Effector memory CD8-positive, alpha-beta T cell (primary cell): ENCODE results near the gene MYBPH.

ENCODE experiments used
- ATAC-seq: fragments of 150-1000 bp; cut with Tn5 transposase; replicated peaks from 2 replicates; pipeline ENCODE4 v1.10.0; 2021; ENCODE audit warnings: mild to moderate bottlenecking, moderate library complexity
- DNase-seq, 3 experiments: peaks; one replicate each; pipeline ENCODE4 v3.0.0; 2021
- H3K27ac Mint-ChIP-seq, 2 donors: one replicate each; pipeline ENCODE4 v1.8.0; 2022; ENCODE audit warnings: mild to moderate bottlenecking in 2 of 2, mixed read lengths in 2 of 2, moderate library complexity in 2 of 2
- H3K27me3 Mint-ChIP-seq, 2 donors: one replicate each; pipeline ENCODE4 v1.8.0; 2022; ENCODE audit warnings: mixed read lengths in 2 of 2
- H3K36me3 Mint-ChIP-seq: one replicate; pipeline ENCODE4 v1.8.0; 2022; ENCODE audit warnings: mild to moderate bottlenecking, moderate library complexity, mixed read lengths; ENCODE audit not compliant: insufficient read depth
- H3K4me1 Mint-ChIP-seq, 2 donors: one replicate each; pipeline ENCODE4 v1.8.0; 2022; ENCODE audit warnings: low read depth in 2 of 2, mixed read lengths in 2 of 2
- H3K4me3 Mint-ChIP-seq, 2 donors: one replicate each; pipeline ENCODE4 v1.8.0; 2022; ENCODE audit warnings: mild to moderate bottlenecking in 2 of 2, mixed read lengths in 2 of 2, moderate library complexity in 2 of 2
- H3K9me3 Mint-ChIP-seq, 2 donors: one replicate each; pipeline ENCODE4 v1.8.0; 2022; ENCODE audit warnings: mixed read lengths in 2 of 2

Gene MYBPH

DNA sequence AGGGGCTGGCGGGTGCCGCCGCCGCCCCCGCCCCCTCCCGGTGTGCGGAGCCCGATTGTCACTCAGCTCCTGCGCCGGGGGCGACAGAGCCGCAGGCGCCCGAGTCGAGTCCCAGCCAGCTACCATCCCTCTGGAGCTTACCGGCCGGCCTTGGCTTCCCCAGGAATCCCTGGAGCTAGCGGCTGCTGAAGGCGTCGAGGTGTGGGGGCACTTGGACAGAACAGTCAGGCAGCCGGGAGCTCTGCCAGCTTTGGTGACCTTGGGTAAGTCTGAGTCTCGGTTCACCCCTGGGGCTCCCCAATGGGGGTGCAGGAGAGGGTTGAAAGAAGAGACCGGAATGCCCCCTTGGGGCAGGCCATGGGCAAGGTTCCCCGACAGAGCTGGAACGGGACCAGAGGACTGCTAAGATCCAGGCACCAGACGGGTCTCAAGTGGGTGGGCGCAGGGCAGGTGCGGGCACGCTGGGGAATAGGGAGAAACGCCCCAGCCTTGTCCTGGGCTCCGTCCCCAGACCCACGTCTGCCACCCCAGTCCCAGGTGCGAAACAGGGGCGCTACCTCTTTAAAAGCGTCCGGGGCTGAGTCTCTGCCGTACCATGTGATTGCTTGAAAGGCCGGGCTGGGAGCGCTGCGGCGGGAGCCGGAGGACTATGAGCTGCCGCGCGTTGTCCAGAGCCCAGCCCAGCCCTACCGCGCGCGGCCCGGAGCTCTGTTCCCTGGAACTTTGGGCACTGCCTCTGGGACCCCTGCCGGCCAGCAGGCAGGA, 47.8 kb downstream of the MYBPH start, which contains the start of gene ADORA1:
Gene ADORA1 (plus strand): TSS at position 61 of the 765 bp plus-strand sequence. CDS start 1,116 bp downstream, outside the sequence.
- Mint-ChIP-seq H3K27ac (no peak within 1 kb of the TSS), H3K27me3 (peaks cover 75 to 90% of the 10 kb centered on the region in 2 donors), H3K9me3 (no peaks in the 10 kb centered on the region), H3K4me1 (peaks cover 6 to 11% of the 10 kb centered on the region in 2 donors), H3K36me3 (no peaks in the 10 kb centered on the region), H3K4me3 (peak within 1 kb of the TSS in 1 of 2 donors; percentile 41)
- ATAC-seq (no peak), DNase-seq (no peak)

DNA sequence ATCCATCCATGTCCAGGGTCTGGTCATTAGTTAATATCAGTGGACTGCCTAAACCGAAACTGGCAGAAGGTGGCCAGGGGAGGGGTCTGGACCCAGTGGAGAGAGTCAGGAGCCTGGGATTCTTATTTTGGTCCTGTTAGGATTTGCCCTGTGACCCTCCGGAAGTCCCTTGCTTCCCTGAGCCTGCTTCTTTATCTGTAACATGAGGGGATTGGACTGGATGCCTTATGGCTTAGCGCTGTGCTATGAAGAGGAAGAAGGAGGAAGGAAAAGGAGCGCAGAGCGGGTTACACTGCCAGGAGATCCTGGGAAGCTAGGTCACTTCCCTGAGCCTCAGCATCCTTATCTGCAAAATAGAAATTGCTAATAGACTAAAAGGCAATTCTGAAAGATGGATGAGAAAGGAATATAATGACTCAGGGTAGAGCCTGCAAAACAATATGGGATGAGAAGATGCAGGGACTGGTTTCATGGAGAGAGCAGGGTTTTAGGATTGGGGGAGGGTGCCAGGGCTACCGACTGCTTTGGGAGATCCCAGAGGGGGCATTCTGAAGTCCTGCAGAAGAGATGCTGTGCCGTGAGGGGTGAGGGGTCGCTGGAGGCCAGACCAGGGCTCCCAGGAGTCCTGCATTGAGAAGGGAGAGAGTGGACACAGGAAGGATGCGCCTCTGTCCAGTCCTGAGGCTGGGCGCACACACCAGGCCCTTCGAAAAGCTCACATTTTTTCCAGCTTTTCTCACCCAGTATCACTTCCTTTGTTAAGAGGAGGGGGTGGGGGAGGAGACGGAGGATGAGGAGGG, 48.6 kb downstream of the MYBPH start:
- H3K27ac Mint-ChIP-seq = no peak overlapping the region
- H3K27me3 Mint-ChIP-seq = peaks cover 75 to 92% of the 10 kb centered on the region in 2 donors
- H3K9me3 Mint-ChIP-seq = no peaks in the 10 kb centered on the region
- no peak for DNase-seq
- no peak overlapping the region for H3K4me3 Mint-ChIP-seq
- H3K36me3 Mint-ChIP-seq = no peaks in the 10 kb centered on the region
- ATAC-seq = no peak
- H3K4me1 Mint-ChIP-seq = peaks cover 6 to 11% of the 10 kb centered on the region in 2 donors

DNA sequence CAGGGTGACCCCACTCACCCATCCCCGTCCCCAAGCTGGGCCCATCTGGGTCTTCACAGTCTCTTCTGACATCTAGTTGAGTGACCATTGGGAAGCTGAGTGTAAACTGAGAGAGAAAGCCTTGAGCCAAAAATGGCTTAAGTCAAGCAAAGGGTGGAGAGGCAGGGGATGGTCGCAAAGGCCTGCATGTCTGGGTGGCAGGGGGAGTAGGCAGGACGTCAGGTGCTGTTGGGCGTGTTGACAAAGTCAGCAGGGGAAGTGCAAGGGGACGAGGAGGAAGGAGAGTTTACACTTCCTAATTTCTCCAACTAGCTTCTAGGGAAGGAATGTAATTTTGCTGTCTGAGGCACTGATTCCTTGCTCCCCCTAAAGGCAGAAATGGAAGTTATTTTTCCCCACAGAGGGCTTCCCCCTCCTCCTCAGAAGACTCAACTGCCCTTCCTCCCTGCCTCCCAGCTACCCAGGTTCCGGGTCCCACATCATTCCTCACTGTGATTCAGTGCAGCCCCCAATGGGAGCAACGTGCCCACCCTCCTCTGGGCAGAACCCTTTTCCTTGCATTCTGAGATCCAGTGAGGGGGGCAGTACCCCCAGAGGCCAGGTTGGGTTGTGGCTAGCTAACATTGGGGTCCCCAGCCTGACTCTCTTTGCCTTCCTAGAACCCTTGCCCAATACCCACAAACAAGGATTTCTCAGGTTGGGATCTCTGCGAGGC, 49.3 kb downstream of the MYBPH start:
- Mint-ChIP-seq H3K36me3 (no peaks in the 10 kb centered on the region), H3K4me3 (no peak overlapping the region), H3K9me3 (no peaks in the 10 kb centered on the region), H3K27ac (no peak overlapping the region), H3K4me1 (peaks cover 6 to 15% of the 10 kb centered on the region in 2 donors), H3K27me3 (peaks cover 77 to 92% of the 10 kb centered on the region in 2 donors)
- ATAC-seq = no peak
- DNase-seq = no peak

DNA sequence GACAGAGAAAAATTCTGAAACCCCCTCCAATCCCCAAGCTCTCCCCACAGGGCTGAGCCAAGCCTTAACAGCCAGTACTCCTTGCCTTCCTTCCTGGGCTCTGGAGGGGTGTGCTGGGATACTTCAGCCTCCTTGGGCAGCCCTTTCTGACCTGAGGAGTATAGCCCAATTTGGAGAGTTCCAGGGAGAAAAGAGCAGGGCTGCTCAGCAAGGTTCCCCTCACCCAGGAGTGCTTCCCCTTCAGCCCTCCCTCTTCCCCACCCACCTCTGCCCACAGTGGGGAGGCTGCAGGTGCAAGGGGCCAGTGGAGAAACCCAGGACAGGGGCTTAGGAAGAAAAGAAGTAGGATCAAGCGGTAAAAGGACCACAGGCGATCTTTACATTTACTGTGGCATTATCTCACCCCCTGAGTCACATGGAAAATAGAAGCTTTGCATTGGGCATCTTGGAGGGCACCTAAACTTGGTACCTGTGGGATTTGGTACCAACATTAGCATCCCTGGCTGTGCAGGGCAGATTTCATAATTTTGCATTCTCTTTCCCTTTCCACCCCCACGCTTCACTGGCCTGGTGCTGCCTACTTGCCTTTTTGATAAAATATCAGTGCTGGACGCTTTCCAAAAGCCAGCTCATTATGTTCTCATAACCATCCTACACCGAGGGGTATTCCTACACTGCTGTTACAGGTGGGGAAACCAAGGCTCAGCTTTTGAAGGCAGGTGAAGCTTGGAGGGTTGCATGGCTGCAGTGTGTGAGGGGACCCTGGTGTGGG, 50.9 kb downstream of the MYBPH start:
- Mint-ChIP-seq H3K4me1 (peaks cover 6 to 15% of the 10 kb centered on the region in 2 donors), H3K4me3 (no peak overlapping the region), H3K27me3 (peaks cover 78 to 96% of the 10 kb centered on the region in 2 donors), H3K27ac (no peak overlapping the region), H3K9me3 (no peaks in the 10 kb centered on the region), H3K36me3 (no peaks in the 10 kb centered on the region)
- DNase-seq (no peak), ATAC-seq (no peak)

- DNase-seq (no peak), ATAC-seq (no peak)
- H3K27ac Mint-ChIP-seq = no peak overlapping the region
- peaks cover 6 to 14% of the 10 kb centered on the region in 2 donors for H3K4me1 Mint-ChIP-seq
- H3K36me3 Mint-ChIP-seq = no peaks in the 10 kb centered on the region
- no peak overlapping the region for H3K4me3 Mint-ChIP-seq
- H3K27me3 Mint-ChIP-seq = peaks cover 71 to 96% of the 10 kb centered on the region in 2 donors
- H3K9me3 Mint-ChIP-seq = no peaks in the 10 kb centered on the region
Measured at GRCh38 chr1:203124011-203124410, 51.6 kb downstream of the MYBPH start.

DNA sequence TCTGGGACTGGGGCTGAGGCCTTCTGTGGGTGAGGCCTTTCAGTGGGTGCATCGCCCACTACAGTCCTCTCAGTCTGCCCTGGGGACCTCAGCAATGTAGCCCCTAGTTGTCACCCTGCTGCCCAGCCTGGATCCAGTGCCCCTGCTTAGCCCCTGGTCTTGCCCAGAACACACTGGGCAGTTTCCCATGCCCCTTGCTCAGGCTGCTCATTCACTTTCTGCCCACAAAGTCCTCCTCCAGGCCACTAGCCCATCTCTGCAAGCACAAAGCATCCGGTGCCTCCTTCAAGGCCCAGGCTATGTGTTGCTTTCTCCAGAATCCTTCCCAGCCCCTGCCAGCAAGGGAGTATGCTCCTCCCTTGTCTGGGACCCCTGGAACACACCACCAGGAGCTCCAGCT, 53.5 kb downstream of the MYBPH start:
- no peak overlapping the region for H3K4me3 Mint-ChIP-seq
- DNase-seq = no peak
- H3K27me3 Mint-ChIP-seq = peaks cover 66 to 96% of the 10 kb centered on the region in 2 donors
- H3K27ac Mint-ChIP-seq = no peak overlapping the region
- no peak for ATAC-seq
- no peaks in the 10 kb centered on the region for H3K9me3 Mint-ChIP-seq
- peaks cover 5 to 8% of the 10 kb centered on the region in 2 donors for H3K4me1 Mint-ChIP-seq
- no peaks in the 10 kb centered on the region for H3K36me3 Mint-ChIP-seq

GRCh38 chr1:203121186-203122015, 54.2 kb downstream of the MYBPH start:
- Mint-ChIP-seq H3K27ac (no peak overlapping the region), H3K27me3 (peaks cover 59 to 96% of the 10 kb centered on the region in 2 donors), H3K4me1 (peaks cover 0 to 4% of the 10 kb centered on the region in 2 donors), H3K4me3 (no peak overlapping the region), H3K9me3 (no peaks in the 10 kb centered on the region), H3K36me3 (no peaks in the 10 kb centered on the region)
- ATAC-seq (no peak), DNase-seq (no peak)

DNA sequence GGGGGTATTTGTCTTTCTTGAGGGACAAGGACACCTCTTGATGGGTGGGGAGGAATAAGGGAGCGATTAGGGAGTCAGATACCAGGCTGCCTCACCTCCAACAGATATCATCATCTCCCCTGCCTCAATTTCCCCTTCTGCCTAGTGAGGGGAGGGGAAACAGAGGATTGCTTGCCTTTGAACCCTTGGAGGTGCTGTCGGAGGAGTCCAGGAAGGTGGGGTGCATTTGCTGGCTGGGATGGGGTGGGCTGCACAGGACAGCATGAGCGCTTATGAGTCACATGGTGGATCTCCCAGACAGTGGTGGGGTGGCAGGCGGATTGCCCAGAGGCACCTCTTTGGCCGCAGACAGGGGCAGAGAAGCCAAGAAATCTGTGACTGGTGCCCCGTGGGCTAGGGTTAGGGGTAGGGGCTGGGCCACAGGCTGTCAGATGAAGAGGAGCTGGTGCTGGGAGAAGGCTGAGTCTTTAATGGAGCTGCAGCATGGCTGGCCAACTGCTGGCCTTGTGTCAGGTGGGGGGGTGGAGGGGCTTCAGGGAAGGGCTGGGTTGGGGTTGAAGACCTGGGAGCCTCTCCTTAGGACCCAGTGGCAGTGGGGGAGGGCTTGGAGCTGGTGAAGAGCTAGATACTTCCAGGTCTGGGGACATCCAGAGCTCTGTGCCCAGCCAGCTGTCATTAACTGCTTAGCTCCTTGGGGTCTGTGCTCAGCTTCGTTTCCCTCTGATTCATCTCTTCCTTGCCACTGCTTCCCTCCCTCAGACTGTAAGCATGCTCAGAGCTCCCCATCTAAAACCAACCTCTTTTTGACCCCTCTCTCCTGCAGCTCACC, 55.1 kb downstream of the MYBPH start:
- DNase-seq (no peak), ATAC-seq (no peak)
- Mint-ChIP-seq H3K27me3 (peaks cover 56 to 96% of the 10 kb centered on the region in 2 donors), H3K4me1 (peaks cover 0 to 4% of the 10 kb centered on the region in 2 donors), H3K9me3 (no peaks in the 10 kb centered on the region), H3K27ac (no peak overlapping the region), H3K36me3 (no peaks in the 10 kb centered on the region), H3K4me3 (no peak overlapping the region)
